IMR-90 (cell line): ENCODE measurements around the gene ERN1. TPM values are rescaled to one million over a fixed set of nuclear protein-coding genes. Genes with fewer than 3 reads are reported as not detected.

ENCODE experiments used
- ATAC-seq: fragments of 200-7000 bp; cut with Tn5 transposase; 2 replicates; pipeline ENCODE4 v1.9.1; 2020; ENCODE audit warnings: low read depth, mild to moderate bottlenecking, moderate library complexity
- BruUV-seq: library from RNA; stranded (reverse); fragments of 400-500 nt; replicated peaks from 2 replicates; lab custom pipeline; 2021; lab: Mats Ljungman, UMichigan
- CTCF ChIA-PET: fragments of 300-600 bp; formaldehyde crosslinking; extraction: SDS; loops from one replicate; lab custom pipeline; 2021; ENCODE audit warnings: antibody characterized with exemption; lab: Yijun Ruan, JAX
- POLR2A ChIA-PET: fragments of 300-600 bp; sonication (Branson Sonifier 250); formaldehyde crosslinking; loops from one replicate; lab custom pipeline; 2022; ENCODE audit warnings: antibody characterized with exemption; ENCODE audit not compliant: unreplicated experiment; lab: Charles Lee
- DNase-seq: peaks from one replicate; pipeline ENCODE4 v3.0.0; 2013
- H2AFZ ChIP-seq: replicated peaks from 2 replicates; pipeline ENCODE3; 2013; ENCODE audit warnings: low read length, mild to moderate bottlenecking; ENCODE audit not compliant: poor library complexity
- H2AK5ac ChIP-seq: 2 replicates; pipeline ENCODE4 v1.6.1; 2013; ENCODE audit warnings: low read depth, low read length, inconsistent platforms
- H2AK9ac ChIP-seq: replicated peaks from 2 replicates; pipeline ENCODE3; 2013; ENCODE audit warnings: mild to moderate bottlenecking, low read depth, low read length, moderate library complexity; ENCODE audit not compliant: poor library complexity
- H2BK120ac ChIP-seq: 2 replicates; pipeline ENCODE4 v1.6.1; 2013; ENCODE audit warnings: low read depth, low read length, inconsistent platforms
- H2BK15ac ChIP-seq: 3 replicates; pipeline ENCODE4 v1.6.1; 2013; ENCODE audit warnings: low read depth, low read length, inconsistent platforms
- H2BK20ac ChIP-seq: 2 replicates; pipeline ENCODE4 v1.6.1; 2013; ENCODE audit warnings: low read depth, mild to moderate bottlenecking, inconsistent platforms, low read length, moderate library complexity
- H2BK5ac ChIP-seq: 2 replicates; pipeline ENCODE4 v1.6.1; 2013; ENCODE audit warnings: mild to moderate bottlenecking, low read depth, low read length, inconsistent platforms; ENCODE audit not compliant: poor library complexity, severe bottlenecking
- H3K14ac ChIP-seq: replicated peaks from 2 replicates; pipeline ENCODE4 v1.6.1; 2013; ENCODE audit warnings: low read depth, low read length, inconsistent platforms
- H3K18ac ChIP-seq: 2 replicates; pipeline ENCODE4 v1.6.1; 2013; ENCODE audit warnings: low read depth, low read length, control low read depth
- H3K23ac ChIP-seq: 2 replicates; pipeline ENCODE4 v1.6.1; 2013; ENCODE audit warnings: low read depth, low read length, inconsistent platforms
- H3K27ac ChIP-seq: 2 replicates; pipeline ENCODE4 v1.5.1; 2013; ENCODE audit warnings: mild to moderate bottlenecking, control low read depth, low read length; ENCODE audit not compliant: insufficient read depth
- H3K27me3 ChIP-seq: 2 replicates; pipeline ENCODE4 v1.6.1; 2013; ENCODE audit warnings: low read length; ENCODE audit not compliant: control insufficient read depth, insufficient read depth
- H3K36me3 ChIP-seq: 2 replicates; pipeline ENCODE4 v1.6.1; 2013; ENCODE audit warnings: low read length, mixed read lengths; ENCODE audit not compliant: control insufficient read depth, insufficient read depth
- H3K4ac ChIP-seq: 2 replicates; pipeline ENCODE4 v1.6.1; 2013; ENCODE audit warnings: low read depth, low read length, inconsistent platforms
- H3K4me1 ChIP-seq: 2 replicates; pipeline ENCODE4 v1.6.1; 2013; ENCODE audit warnings: low read length, mixed read lengths; ENCODE audit not compliant: control insufficient read depth, insufficient read depth
- H3K4me2 ChIP-seq: 2 replicates; pipeline ENCODE4 v1.6.1; 2013; ENCODE audit warnings: low read depth, mild to moderate bottlenecking, control low read depth, low read length, moderate library complexity
- H3K4me3 ChIP-seq: 2 replicates; pipeline ENCODE4 v1.5.1; 2013; ENCODE audit warnings: low read depth, mild to moderate bottlenecking, control low read depth, low read length, moderate library complexity; ENCODE audit not compliant: insufficient read depth
- H3K56ac ChIP-seq: 2 replicates; pipeline ENCODE4 v1.6.1; 2013; ENCODE audit warnings: low read length, inconsistent platforms; ENCODE audit not compliant: insufficient read depth; ENCODE audit errors: extremely low read depth
- H3K79me1 ChIP-seq, 2 experiments: 2 replicates each; pipeline ENCODE4 v1.6.1; 2013; ENCODE audit warnings: low read length in 2 of 2, inconsistent platforms in 1 of 2, low read depth in 1 of 2
- H3K9ac ChIP-seq: 2 replicates; pipeline ENCODE4 v1.6.1; 2013; ENCODE audit warnings: low read depth, low read length, control low read depth
- H3K9me1 ChIP-seq: 2 replicates; pipeline ENCODE4 v1.6.1; 2013; ENCODE audit warnings: low read length, inconsistent platforms; ENCODE audit not compliant: insufficient read depth
- H3K9me3 ChIP-seq: 2 replicates; pipeline ENCODE4 v1.6.1; 2013; ENCODE audit warnings: low read length; ENCODE audit not compliant: control insufficient read depth, insufficient read depth
- H4K20me1 ChIP-seq: 2 replicates; pipeline ENCODE4 v1.6.1; 2013; ENCODE audit warnings: low read length, inconsistent platforms; ENCODE audit not compliant: insufficient read depth
- H4K5ac ChIP-seq: 2 replicates; pipeline ENCODE4 v1.6.1; 2013; ENCODE audit warnings: mild to moderate bottlenecking, low read depth, low read length, control low read depth
- H4K8ac ChIP-seq, 2 experiments: 2 replicates each; pipeline ENCODE4 v1.6.1; 2013; ENCODE audit warnings: low read depth in 2 of 2, low read length in 2 of 2, control low read depth in 1 of 2, inconsistent platforms in 1 of 2
- H4K91ac ChIP-seq: 2 replicates; pipeline ENCODE4 v1.6.1; 2013; ENCODE audit warnings: low read depth, low read length, inconsistent platforms; ENCODE audit not compliant: insufficient read depth
- CEBPB ChIP-seq: IDR thresholded peaks from 2 replicates; pipeline ENCODE4 v1.6.1; 2012; ENCODE audit warnings: low read depth, low read length, improper control_type of control experiment
- FOS ChIP-seq: fragments of 150-350 bp; IDR thresholded peaks from 2 replicates; pipeline ENCODE4 v1.6.1; 2016; ENCODE audit warnings: low read depth, low read length
- RAD21 ChIP-seq: IDR thresholded peaks from 2 replicates; pipeline ENCODE4 v1.6.1; 2012; ENCODE audit warnings: low read length, improper control_type of control experiment
- RCOR1 ChIP-seq: IDR thresholded peaks from 2 replicates; pipeline ENCODE4 v1.6.1; 2012; ENCODE audit warnings: mild to moderate bottlenecking, low read length, improper control_type of control experiment; ENCODE audit not compliant: insufficient replicate concordance
- RFX5 ChIP-seq: IDR thresholded peaks from 2 replicates; pipeline ENCODE4 v1.8.0; 2012; ENCODE audit warnings: low read depth, mild to moderate bottlenecking, low read length, moderate library complexity
- WGBS, 2 experiments: methylation state at CpG; one replicate each; pipeline versions ENCODE4 v1.1.5 to v1.1.7; 2013; ENCODE audit warnings: missing lambda C conversion rate in 2 of 2; ENCODE audit not compliant: insufficient read length in 1 of 2; ENCODE audit errors: extremely low coverage in 2 of 2; 5-methylcytosine and 5-hydroxymethylcytosine counted together
- dilution Hi-C: fragments of 300-500 bp; cut with HindIII; formaldehyde crosslinking; loops from one replicate; pipeline ENCODE4 v1.14.3; 2018; ENCODE audit warnings: low sequenced_read_pairs; ENCODE audit not compliant: unreplicated experiment
- in situ Hi-C: fragments of 300-500 bp; cut with MboI; formaldehyde crosslinking; loops from 3 replicates; pipeline ENCODE4 v1.14.3; 2019; ENCODE audit warnings: low sequenced_read_pairs, inconsistent platforms, mixed read lengths
- intact Hi-C: fragments of 100-400 bp; cut with micrococcal nuclease; formaldehyde crosslinking; loops from 2 replicates; pipeline ENCODE4 v1.10.0; 2022
- polyA plus RNA-seq, 3 experiments: library from polyadenylated mRNA; depleted of rRNA; stranded (reverse); fragments of >200 nt; gene quantifications; 2 replicates each; pipeline ENCODE4 v1.2.3, GENCODE V29; 2012; ENCODE audit warnings: low replicate concordance in 1 of 3
- total RNA-seq: library from RNA; depleted of rRNA; stranded (reverse); fragments of >200 nt; gene quantifications from 2 replicates; pipeline ENCODE4 v1.2.3, GENCODE V29; 2012
- TF ChIP-seq, protein P1 (sequence below): fragments of 150-350 bp; IDR thresholded peaks from 2 replicates; pipeline ENCODE4 v1.6.1; 2017; ENCODE audit warnings: mild to moderate bottlenecking, antibody characterized with exemption, low read length, low read depth

The ERN1 gene
- total and polyA plus RNA-seq, 2 of the 4 experiments (the other 2 are of a cell fraction) = 2.7 to 4.1 TPM

DNA sequence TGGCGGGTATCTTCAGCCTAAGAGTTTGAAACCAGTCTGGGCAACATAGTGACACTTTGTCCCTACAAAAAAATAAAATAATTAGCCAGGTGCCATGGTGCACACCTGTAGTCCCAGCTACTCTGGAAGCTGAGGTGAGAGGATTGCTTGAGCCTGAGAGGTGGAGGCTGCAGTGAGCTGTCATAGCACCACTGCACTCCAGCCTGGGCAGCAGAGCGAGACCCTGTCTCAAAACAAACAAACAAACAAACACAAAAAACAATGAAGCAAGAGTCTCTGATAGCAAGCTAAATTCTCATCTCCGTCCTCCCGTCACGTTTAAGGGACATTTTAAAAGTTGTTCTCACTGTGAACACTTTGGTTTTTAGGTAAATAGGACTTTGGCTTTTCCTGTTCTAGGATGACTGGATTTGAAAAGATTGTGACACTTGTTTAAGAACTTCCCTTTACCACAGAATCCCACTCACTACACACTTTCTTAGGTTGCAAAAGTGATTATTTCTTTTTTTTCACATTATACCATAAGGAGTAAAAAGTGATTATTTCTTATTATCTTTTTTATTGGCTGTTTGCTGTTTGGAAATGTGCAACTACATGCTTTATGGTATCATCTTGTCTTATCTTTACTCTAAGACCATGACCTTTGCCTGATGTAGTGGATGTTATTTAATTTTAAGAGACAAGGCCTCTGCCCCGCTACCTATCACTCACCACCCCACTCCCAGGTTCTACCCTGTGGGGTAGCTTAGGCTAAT, 4.4 kb upstream of the ERN1 start:
- no peak overlapping the region for H3K4ac ChIP-seq
- H3K27ac ChIP-seq = no peak overlapping the region
- no peak overlapping the region for H2AK9ac ChIP-seq
- intact Hi-C loops (no loop called here), dilution Hi-C loops (no loop called here), in situ Hi-C loops (loop anchor here (5.0 kb wide), 2 partner anchors 102 to 217 kb away; partner anchors contain the start of gene GH1)
- H3K36me3 ChIP-seq = no peaks in the 10 kb centered on the region
- H2AK5ac ChIP-seq = no peak overlapping the region
- no peaks in the 10 kb centered on the region for H3K27me3 ChIP-seq
- no peak overlapping the region for H2AFZ ChIP-seq
- H4K20me1 ChIP-seq = no peaks in the 10 kb centered on the region
- no peak overlapping the region for H3K4me3 ChIP-seq
- H3K23ac ChIP-seq = no peak overlapping the region
- no peak overlapping the region for H4K5ac ChIP-seq
- no peak overlapping the region for H2BK15ac ChIP-seq
- H3K9ac ChIP-seq = no peak overlapping the region
- H2BK120ac ChIP-seq = no peak overlapping the region
- H3K79me1 ChIP-seq = 0 out of 4 replicates have a peak, but pooled peaks cover 3% of the 10 kb centered on the region in 2 experiments
- H3K9me3 ChIP-seq = no peaks in the 10 kb centered on the region
- DNase-seq = no peak
- H3K9me1 ChIP-seq = peaks cover 3% of the 10 kb centered on the region; the same call in 1 of the 2 replicates
- no peak overlapping the region for H4K91ac ChIP-seq
- no TSS peak for BruUV-seq
- H3K4me2 ChIP-seq = no peak overlapping the region
- ATAC-seq = no peak
- WGBS, 2 experiments = no CpG with 5 or more reads among the region's 6 CpGs
- TF ChIP-seq, protein P1, sequence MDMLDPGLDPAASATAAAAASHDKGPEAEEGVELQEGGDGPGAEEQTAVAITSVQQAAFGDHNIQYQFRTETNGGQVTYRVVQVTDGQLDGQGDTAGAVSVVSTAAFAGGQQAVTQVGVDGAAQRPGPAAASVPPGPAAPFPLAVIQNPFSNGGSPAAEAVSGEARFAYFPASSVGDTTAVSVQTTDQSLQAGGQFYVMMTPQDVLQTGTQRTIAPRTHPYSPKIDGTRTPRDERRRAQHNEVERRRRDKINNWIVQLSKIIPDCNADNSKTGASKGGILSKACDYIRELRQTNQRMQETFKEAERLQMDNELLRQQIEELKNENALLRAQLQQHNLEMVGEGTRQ = no peak
- no peak for TF ChIP-seq RCOR1
- no peak for TF ChIP-seq FOS
- TF ChIP-seq CEBPB = no peak
- no peak for TF ChIP-seq RFX5
- TF ChIP-seq RAD21 = no peak
- H4K8ac ChIP-seq = no peak overlapping the region
- ChIA-PET POLR2A (interaction anchor here (1.1 to 1.3 kb wide), 2 partner anchors 11 to 105 kb away, joined by 3 to 14 read pairs; no protein-coding TSS in a partner anchor), CTCF (interaction anchor here (0.6 to 2.9 kb wide), 15 partner anchors 11 to 215 kb away, joined by 3 to 74 read pairs (median 4); no protein-coding TSS in a partner anchor)
- no peak overlapping the region for H3K56ac ChIP-seq
- peaks cover 5% of the 10 kb centered on the region; the same call in 1 of the 2 replicates for H3K4me1 ChIP-seq
- no peak overlapping the region for H3K14ac ChIP-seq
- H2BK5ac ChIP-seq = no peak overlapping the region
- H3K18ac ChIP-seq = no peak overlapping the region
- H2BK20ac ChIP-seq = no peak overlapping the region
